ENCODE measurements around the gene MSI2. TPM values are rescaled to one million over a fixed set of nuclear protein-coding genes. Genes with fewer than 3 reads are reported as not detected.

The MSI2 gene
- total RNA-seq, 2 experiments from 2014 or later, result 59.6 to 61.7 TPM

GRCh38 chr17:57432507-57433277 is 176.4 kb downstream of the MSI2 start:
- Mint-ChIP-seq H3K27me3 (no peaks in the 10 kb centered on the region), H3K4me3 (no peak overlapping the region), H3K36me3 (ENCODE audit: low read depth) (no peaks in the 10 kb centered on the region), H3K9me3 (no peaks in the 10 kb centered on the region), H3K4me1 (ENCODE audit: low read depth) (peaks cover 16% of the 10 kb centered on the region), H3K27ac (no peak overlapping the region)
- intact Hi-C loops (cut with micrococcal nuclease), result no loop called here
- ChIA-PET CTCF (interaction anchor here (0.9 to 1.9 kb wide), 3 partner anchors 8 to 190 kb away, joined by 3 to 7 read pairs (median 3); no protein-coding TSS in a partner anchor), POLR2A (interaction anchor here (0.9 kb wide), 1 partner anchor 24 kb away, joined by 3 read pairs; no protein-coding TSS in a partner anchor)
- ATAC-seq (no peak), DNase-seq (no peak)
- TF ChIP-seq CTCF (IDR thresholded peaks at IDR 0.05), result no peak

- ChIA-PET CTCF (interaction anchor here (0.5 to 0.9 kb wide), 2 partner anchors 144 to 191 kb away, joined by 3 to 4 read pairs; no protein-coding TSS in a partner anchor), POLR2A (no interaction called here)
- H3K9me3 Mint-ChIP-seq, result no peaks in the 10 kb centered on the region
- ATAC-seq, result no peak
- DNase-seq, result no peak
- no peaks in the 10 kb centered on the region for H3K36me3 Mint-ChIP-seq (ENCODE audit: low read depth)
- no peak for TF ChIP-seq CTCF (IDR thresholded peaks at IDR 0.05)
- H3K4me3 Mint-ChIP-seq, result no peak overlapping the region
- no peak overlapping the region for H3K27ac Mint-ChIP-seq
- H3K4me1 Mint-ChIP-seq (ENCODE audit: low read depth), result peaks cover 19% of the 10 kb centered on the region
- no peaks in the 10 kb centered on the region for H3K27me3 Mint-ChIP-seq
- intact Hi-C loops (cut with micrococcal nuclease), result no loop called here
These were observed 177.1 kb downstream of the MSI2 start for GRCh38 chr17:57433452-57433851.

DNA sequence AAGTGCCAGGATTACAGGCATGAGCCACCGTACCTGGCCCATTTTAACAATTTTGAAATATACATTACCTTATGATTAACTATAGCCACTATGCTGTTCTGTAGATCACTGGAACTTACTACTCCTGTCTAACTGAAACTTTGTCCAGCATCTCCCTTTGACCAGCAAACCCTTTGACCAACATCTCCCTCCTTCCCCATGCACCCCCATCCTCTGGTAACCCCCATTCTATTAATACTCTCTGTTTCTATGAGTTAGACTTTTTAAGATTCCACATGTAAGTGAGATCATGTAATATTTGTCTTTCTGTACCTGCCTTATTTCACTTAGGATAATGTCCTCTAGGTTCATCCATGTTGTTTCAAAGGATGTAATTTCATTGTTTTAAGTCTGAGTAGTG is 178.0 kb downstream of the MSI2 start:
- intact Hi-C loops (cut with micrococcal nuclease), result no loop called here
- ATAC-seq (no peak), DNase-seq (no peak)
- Mint-ChIP-seq H3K4me3 (no peak overlapping the region), H3K27ac (no peak overlapping the region), H3K36me3 (ENCODE audit: low read depth) (no peaks in the 10 kb centered on the region), H3K27me3 (no peaks in the 10 kb centered on the region), H3K4me1 (ENCODE audit: low read depth) (peaks cover 25% of the 10 kb centered on the region), H3K9me3 (no peaks in the 10 kb centered on the region)
- no peak for TF ChIP-seq CTCF (IDR thresholded peaks at IDR 0.05)
- ChIA-PET CTCF (no interaction called here), POLR2A (no interaction called here)

- ChIA-PET POLR2A (no interaction called here), CTCF (no interaction called here)
- no peak for TF ChIP-seq CTCF (IDR thresholded peaks at IDR 0.05)
- no peaks in the 10 kb centered on the region for H3K36me3 Mint-ChIP-seq (ENCODE audit: low read depth)
- intact Hi-C loops (cut with micrococcal nuclease), result no loop called here
- H3K4me3 Mint-ChIP-seq, result no peak overlapping the region
- peaks cover 35% of the 10 kb centered on the region for H3K4me1 Mint-ChIP-seq (ENCODE audit: low read depth)
- ATAC-seq (no peak), DNase-seq (no peak)
- H3K27ac Mint-ChIP-seq, result no peak overlapping the region
- H3K9me3 Mint-ChIP-seq, result no peaks in the 10 kb centered on the region
- H3K27me3 Mint-ChIP-seq, result no peaks in the 10 kb centered on the region
These were observed 180.2 kb downstream of the MSI2 start for GRCh38 chr17:57436565-57436964.

DNA sequence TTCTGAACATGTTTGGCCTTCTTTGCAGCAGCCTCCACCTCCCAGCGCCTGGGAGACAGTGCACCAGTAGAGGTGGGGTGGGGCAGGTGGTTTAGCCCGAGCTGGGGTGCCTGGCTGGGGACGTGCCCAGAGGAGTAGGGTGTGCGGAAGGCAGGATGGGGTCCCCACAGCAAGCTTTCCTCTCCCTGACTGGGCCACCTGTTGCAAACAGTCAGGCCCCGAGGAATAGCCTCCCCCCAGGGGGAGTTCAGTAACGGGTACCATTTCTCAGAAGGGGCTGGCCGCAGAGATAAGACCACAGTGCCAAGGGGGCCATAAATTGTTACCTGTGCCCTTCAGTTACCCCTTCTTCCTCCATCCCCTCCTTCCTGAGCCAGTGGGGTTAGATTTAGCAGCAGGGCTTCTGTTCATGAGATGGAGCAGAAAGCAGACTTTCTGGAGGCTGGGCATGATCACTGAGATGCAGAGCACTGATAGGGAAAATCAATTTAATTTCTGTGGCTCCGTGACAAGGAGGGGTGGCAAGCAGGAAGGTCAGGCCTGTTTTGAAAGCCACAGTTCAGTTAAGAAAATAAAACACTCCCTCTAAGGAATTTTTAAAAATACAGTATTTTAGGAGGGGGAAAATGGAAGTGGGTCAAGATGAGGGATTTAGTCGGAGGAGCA is 181.9 kb downstream of the MSI2 start:
- peaks cover 2% of the 10 kb centered on the region for H3K36me3 Mint-ChIP-seq (ENCODE audit: low read depth)
- DNase-seq (no peak), ATAC-seq (no peak)
- H3K27me3 Mint-ChIP-seq, result no peaks in the 10 kb centered on the region
- intact Hi-C loops (cut with micrococcal nuclease), result no loop called here
- POLR2A ChIA-PET, result no interaction called here
- peaks cover under 1% of the 10 kb centered on the region for H3K9me3 Mint-ChIP-seq
- H3K27ac Mint-ChIP-seq, result no peak overlapping the region
- CTCF ChIA-PET, result no interaction called here
- H3K4me1 Mint-ChIP-seq (ENCODE audit: low read depth), result peaks cover 48% of the 10 kb centered on the region
- no peak for TF ChIP-seq CTCF (IDR thresholded peaks at IDR 0.05)
- H3K4me3 Mint-ChIP-seq, result no peak overlapping the region

Measured in activated CD8-positive, alpha-beta T cell treated with anti-CD3 and anti-CD28 coated beads for 36 hours (primary cell).